Activated naive CD4-positive, alpha-beta T cell treated with anti-CD3 and anti-CD28 coated beads, Interleukin-2, amount 50 U/mL, for 24 hours (primary cell): ENCODE results near the gene GLIS1.
A peak's percentile ranks its signal among the peaks of the same experiment; 100 is the strongest.

Experiments used
- H3K27ac Mint-ChIP-seq: one replicate; pipeline ENCODE4 v1.8.0; 2021; ENCODE audit warnings: mild to moderate bottlenecking, mixed read lengths
- H3K27me3 Mint-ChIP-seq: one replicate; pipeline ENCODE4 v1.8.0; 2021; ENCODE audit warnings: mixed read lengths
- H3K36me3 Mint-ChIP-seq: one replicate; pipeline ENCODE4 v1.8.0; 2021; ENCODE audit warnings: mixed read lengths
- H3K4me1 Mint-ChIP-seq: one replicate; pipeline ENCODE4 v1.8.0; 2021; ENCODE audit warnings: mixed read lengths
- H3K4me3 Mint-ChIP-seq: one replicate; pipeline ENCODE4 v1.8.0; 2021; ENCODE audit warnings: mild to moderate bottlenecking, mixed read lengths
- H3K9me3 Mint-ChIP-seq: one replicate; pipeline ENCODE4 v1.8.0; 2021; ENCODE audit warnings: mixed read lengths

Gene GLIS1

DNA sequence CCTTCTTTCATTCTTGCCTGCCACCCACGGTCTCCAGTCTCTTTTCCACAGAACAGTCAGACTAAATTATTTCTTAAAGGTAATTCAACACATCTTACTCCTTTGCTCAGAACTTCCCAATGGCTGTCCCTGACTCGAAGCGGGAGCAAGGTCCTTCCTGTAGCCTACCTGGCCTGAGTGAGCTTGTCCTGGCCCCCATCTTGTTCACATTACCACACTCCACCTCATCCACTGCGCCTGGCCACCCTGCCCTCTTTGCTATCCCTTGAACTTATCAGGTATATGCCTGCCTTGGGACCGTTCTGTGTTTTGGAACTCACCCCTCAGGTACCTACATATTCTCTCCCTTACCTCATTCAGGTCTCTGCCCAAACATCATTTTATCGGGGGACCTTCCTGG, 13.3 kb upstream of the GLIS1 start:
- Mint-ChIP-seq H3K9me3 (no peaks in the 10 kb centered on the region), H3K27me3 (no peaks in the 10 kb centered on the region), H3K4me3 (no peak overlapping the region), H3K27ac (no peak overlapping the region), H3K4me1 (no peaks in the 10 kb centered on the region), H3K36me3 (peaks cover 1% of the 10 kb centered on the region)

DNA sequence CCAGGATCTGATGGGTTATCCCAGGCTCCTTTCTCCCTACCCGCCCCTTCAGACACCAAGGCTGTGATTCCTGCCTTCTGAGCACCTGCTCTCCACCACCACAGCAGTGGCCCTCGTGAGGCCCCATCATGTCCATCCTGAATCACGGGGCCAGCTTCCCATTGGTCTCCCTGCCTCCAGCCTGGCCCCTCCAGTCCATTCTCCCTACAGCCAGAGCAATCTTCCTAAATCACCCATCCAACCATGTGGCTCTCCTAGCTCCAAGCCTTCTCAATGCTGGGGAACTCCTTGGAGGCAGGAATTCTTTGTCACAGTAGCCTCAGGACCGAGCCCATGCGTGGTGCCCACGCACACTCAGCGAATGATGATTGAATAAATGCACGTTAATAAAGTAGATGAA, 8.9 kb upstream of the GLIS1 start:
- H3K27me3 Mint-ChIP-seq = peaks cover 9% of the 10 kb centered on the region
- H3K4me1 Mint-ChIP-seq = no peaks in the 10 kb centered on the region
- H3K36me3 Mint-ChIP-seq = peaks cover under 1% of the 10 kb centered on the region
- H3K9me3 Mint-ChIP-seq = peaks cover 6% of the 10 kb centered on the region
- no peak overlapping the region for H3K4me3 Mint-ChIP-seq
- no peak overlapping the region for H3K27ac Mint-ChIP-seq

DNA sequence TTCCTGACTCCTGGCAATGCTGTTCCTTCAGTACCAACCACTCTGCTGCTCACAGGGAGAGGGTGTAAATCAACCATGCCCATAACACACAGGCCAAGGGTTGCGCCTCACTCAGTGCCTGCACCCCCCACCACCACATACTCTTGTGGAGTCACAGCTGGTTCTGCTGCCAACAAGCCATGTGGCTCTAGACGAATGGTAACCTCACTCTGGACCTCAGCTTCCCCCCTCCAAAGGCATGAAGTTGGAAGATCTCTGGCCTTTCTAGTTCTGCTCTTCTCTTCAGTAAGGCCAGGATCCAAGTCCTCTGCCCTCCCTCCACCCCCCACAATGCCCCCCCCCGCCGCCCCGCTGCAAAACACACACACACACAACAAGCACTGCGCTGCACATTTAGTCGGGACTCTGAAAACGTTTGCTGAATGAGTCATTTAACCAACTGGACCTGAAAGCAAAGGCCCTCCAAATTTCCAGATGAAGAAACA, 1.7 kb upstream of the GLIS1 start:
- Mint-ChIP-seq H3K27me3 (peaks cover 29% of the 10 kb centered on the region), H3K9me3 (peaks cover 9% of the 10 kb centered on the region), H3K4me1 (no peaks in the 10 kb centered on the region), H3K36me3 (peaks cover 2% of the 10 kb centered on the region), H3K27ac (no peak overlapping the region), H3K4me3 (no peak overlapping the region)

DNA sequence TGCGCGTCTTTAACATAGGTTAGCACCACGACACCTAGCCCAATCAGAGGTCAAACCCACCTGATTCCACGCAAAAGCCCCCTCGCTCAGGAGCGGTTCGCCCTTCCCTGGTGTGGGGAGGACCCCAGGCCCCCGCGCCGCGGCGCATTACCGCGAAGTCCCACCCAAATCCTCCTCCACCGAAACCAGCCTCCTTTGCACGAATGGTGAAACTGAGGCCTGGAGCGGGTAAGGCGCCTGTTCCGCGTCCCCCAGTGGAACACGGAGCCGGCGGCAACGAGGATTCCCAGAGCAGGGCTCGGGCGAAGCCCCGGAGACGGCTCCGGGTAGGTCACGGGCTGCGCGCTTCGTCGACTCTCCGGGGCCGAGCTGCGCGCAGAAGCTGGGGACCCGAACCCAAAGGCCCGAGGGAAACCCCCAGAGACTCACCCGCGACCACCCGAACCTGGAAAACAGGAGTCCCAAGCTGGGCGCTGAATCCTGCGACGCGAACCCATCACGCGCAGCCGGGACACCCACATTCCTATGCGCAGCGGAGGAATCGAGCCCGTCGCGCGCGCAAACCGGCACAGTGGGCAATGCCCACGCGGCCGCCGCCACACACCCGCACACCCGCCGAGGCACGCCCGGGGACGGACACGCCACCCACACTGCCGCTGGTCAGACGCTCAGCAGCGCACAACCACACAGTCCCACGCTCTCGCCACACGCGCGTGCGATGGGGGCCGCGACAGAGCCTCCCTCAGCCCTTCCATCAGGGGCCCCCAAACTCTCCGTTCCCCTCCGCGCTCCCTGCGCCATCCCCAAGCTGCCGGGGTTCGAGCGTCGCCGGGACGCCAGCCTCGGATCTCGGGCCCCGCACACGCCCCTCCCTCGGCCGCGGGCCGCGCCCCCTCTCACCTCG, 507 bp downstream of the GLIS1 start:
- peaks cover 9% of the 10 kb centered on the region for H3K9me3 Mint-ChIP-seq
- no peak overlapping the region for H3K27ac Mint-ChIP-seq
- H3K4me1 Mint-ChIP-seq = no peaks in the 10 kb centered on the region
- H3K4me3 Mint-ChIP-seq = peak overlapping the region; percentile 31
- peaks cover 2% of the 10 kb centered on the region for H3K36me3 Mint-ChIP-seq
- H3K27me3 Mint-ChIP-seq = peaks cover 31% of the 10 kb centered on the region

DNA sequence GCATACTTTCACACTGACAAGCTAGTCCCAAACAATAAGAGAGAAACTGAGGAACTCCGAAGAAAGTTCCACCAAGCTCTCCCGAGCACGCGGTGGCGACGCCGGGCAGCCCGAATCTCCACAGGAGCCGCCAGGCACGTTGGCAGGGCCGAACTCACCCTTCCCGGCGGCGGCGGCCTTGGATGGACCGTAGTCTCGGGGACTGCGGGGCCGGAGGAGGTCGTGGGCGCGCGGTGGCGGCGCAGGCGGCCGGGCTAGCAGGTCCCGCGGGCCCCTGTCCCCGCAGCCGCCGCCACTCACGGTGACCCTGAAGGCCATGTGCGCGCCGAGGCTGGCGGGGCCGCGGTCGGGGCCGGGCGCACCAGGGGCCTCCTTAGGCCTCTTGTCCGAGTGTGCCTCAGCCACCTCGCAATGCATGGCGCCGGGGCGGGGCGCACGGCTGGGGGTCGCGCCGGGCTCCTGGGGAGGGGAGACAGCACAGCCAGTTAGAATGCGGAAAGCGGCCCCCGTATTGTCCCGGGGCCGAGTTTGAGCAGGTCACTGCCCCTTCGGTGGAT, 1.2 kb downstream of the GLIS1 start:
- no peaks in the 10 kb centered on the region for H3K4me1 Mint-ChIP-seq
- H3K9me3 Mint-ChIP-seq = peaks cover 2% of the 10 kb centered on the region
- peaks cover under 1% of the 10 kb centered on the region for H3K36me3 Mint-ChIP-seq
- peak overlapping the region; percentile 15 for H3K4me3 Mint-ChIP-seq
- H3K27ac Mint-ChIP-seq = no peak overlapping the region
- peaks cover 25% of the 10 kb centered on the region for H3K27me3 Mint-ChIP-seq

DNA sequence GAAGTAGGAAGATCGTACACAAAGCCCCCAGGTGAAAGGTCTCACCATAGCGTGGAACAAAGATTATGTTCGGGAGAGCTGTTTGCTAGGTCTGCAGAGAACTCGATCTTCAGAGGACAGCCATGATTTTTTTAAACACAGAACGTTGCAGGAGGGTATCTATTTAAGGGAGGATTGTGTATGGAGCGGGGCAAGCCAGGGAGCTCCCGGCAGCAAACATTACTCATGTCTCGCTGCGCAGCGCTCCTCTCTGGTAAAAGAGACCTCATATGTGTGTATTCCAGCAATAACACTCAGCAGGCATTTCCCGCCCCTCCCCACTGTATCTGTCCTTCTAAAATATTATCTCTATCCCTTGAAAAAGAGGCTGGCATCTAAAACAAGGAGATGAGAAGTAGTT, 2.7 kb downstream of the GLIS1 start:
- Mint-ChIP-seq H3K36me3 (no peaks in the 10 kb centered on the region), H3K27me3 (peaks cover 18% of the 10 kb centered on the region), H3K4me1 (no peaks in the 10 kb centered on the region), H3K4me3 (no peak overlapping the region), H3K27ac (no peak overlapping the region), H3K9me3 (no peaks in the 10 kb centered on the region)

DNA sequence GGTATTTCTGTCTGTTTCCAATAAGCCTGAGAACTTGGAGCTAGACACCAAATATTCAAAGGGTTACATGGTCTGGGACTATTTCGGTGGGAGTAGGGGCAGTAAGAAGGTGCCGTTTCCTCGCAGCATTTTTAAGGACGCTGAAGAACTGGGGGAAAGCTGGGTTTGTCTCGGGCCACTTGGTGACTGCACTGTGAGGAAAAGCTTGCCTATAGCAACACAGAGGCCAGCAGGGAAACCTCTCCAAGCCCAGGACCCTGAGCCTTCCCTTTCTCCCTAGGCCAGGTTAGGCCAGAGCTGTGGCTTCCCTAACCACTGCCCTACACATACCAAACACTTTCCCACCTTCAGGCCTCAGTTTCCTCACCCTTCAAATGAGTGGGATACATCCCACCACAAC, 3.3 kb downstream of the GLIS1 start:
- H3K4me3 Mint-ChIP-seq = no peak overlapping the region
- no peaks in the 10 kb centered on the region for H3K4me1 Mint-ChIP-seq
- H3K27ac Mint-ChIP-seq = no peak overlapping the region
- peaks cover 16% of the 10 kb centered on the region for H3K27me3 Mint-ChIP-seq
- no peaks in the 10 kb centered on the region for H3K36me3 Mint-ChIP-seq
- no peaks in the 10 kb centered on the region for H3K9me3 Mint-ChIP-seq

DNA sequence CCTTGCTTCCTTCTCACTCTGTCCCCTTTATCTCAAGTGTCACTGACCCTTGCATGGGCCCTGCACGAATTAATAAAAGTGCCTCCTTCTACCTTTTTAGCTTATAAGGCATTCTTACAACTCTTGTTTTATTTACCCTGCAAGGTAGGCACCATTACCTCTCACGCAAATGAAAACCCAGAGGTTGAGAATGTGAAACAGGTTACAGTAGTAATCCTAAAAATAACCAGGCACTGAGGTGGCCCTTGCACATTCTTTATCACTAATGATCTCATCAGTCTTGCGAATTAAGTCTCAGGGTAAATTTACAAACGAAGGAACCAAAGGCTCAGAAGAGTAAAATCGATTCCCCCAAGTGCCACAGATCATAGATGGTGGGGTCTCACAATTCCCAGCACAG, 3.7 kb downstream of the GLIS1 start:
- Mint-ChIP-seq H3K27me3 (peaks cover 16% of the 10 kb centered on the region), H3K4me1 (no peaks in the 10 kb centered on the region), H3K4me3 (no peak overlapping the region), H3K36me3 (no peaks in the 10 kb centered on the region), H3K9me3 (no peaks in the 10 kb centered on the region), H3K27ac (no peak overlapping the region)

DNA sequence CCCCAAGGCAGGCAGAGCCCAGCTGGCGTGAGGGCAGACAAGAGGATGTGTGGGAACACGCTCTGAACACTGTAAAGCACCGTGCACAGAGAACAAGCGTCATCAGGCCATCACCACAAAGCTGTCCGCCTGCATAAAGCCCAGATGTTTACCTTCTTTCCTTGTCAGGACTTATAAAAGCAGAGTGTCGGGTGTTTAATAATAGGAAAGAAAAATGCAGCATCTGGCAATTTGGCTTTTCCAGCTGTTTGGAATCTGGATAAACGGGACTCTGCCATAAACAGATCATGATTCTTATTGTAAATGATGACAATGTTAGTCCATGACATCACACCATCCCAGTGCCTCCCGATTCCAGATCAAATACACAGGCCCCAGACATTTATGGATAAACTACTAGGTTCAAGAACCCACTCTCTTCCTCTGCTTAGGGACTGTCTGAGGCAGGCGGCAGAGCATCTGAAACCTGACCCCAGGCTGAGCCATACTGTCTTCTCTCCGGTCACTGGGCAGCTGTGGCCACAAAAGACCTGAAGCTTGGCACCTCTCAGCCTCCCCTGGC, 4.2 kb downstream of the GLIS1 start:
- Mint-ChIP-seq H3K27me3 (peaks cover 16% of the 10 kb centered on the region), H3K36me3 (no peaks in the 10 kb centered on the region), H3K4me1 (no peaks in the 10 kb centered on the region), H3K4me3 (no peak overlapping the region), H3K9me3 (no peaks in the 10 kb centered on the region), H3K27ac (no peak overlapping the region)

DNA sequence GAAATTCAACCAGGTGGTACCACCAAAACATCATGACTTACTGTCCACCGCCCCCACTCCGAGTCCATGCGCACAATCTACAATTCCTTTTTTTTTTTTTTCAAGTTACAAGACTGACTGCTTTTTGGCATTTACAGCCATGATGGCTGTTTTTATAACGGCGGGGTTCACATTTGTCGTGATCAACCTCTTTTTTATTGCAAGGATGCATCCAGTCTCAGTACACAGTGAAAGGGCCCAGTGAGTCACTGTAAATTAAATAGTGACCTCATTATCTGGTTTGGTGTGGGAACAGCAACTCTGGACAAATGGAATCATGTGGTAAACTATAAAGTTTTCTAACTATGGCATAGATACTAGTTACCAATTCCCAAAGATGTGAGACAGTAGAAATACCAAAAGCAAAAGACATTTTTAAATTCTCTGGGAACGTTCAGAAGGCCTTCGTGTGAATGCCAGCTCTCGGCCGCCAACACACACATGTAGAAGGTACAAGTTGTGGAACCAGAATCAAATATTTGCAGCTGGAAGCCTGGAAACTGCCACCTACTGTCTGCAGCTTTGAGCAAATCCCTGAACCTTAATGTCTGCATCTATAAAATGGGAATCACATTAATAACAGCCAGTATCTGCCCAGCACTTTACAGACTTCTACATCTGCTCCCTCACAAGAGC, 4.9 kb downstream of the GLIS1 start:
- Mint-ChIP-seq H3K27me3 (peaks cover 14% of the 10 kb centered on the region), H3K4me1 (no peaks in the 10 kb centered on the region), H3K36me3 (no peaks in the 10 kb centered on the region), H3K4me3 (no peak overlapping the region), H3K27ac (no peak overlapping the region), H3K9me3 (no peaks in the 10 kb centered on the region)

DNA sequence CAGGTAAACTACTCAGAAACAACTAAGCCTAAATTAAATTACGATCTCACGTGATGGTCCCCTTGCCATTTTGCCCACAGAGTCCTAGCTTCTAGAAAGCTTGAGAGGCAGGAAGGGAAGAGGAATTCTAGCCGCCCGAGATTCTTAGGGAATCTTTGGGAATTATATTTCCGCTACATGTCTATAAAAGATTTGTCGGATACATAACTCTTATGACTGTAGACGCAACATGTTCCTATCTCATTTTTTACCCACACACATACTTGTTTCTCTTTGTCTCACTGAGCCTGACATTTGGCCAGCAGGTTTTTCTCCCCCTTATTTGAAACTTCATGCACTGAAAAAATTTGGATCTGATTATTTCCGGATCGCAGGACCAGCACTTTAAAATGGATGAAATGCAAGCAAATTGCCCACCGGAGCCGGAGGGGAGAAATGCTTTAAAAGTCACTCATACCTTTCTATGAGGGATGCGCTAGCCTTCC, 5.5 kb downstream of the GLIS1 start:
- Mint-ChIP-seq H3K9me3 (no peaks in the 10 kb centered on the region), H3K4me3 (no peak overlapping the region), H3K27me3 (peaks cover 14% of the 10 kb centered on the region), H3K36me3 (no peaks in the 10 kb centered on the region), H3K4me1 (no peaks in the 10 kb centered on the region), H3K27ac (no peak overlapping the region)

DNA sequence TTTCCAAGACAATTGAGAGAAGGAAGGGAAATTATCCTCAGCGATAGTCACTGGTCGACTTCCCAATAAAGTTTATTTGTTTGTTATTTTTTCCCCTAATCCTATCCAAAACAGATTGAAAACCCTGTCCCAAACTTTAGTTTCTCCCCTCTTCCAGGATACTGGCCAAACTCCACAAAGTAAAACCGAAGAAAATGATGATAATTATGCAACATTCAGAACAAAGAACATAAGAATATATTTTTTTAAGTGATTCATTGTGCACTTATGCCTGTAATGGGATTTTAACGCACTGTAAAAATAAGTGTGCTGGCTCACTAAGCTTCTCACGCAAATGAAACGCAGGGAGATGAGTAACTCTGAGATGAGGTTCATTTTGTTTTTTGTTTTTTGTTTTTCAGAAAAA, 6.0 kb downstream of the GLIS1 start:
- H3K9me3 Mint-ChIP-seq = no peaks in the 10 kb centered on the region
- no peaks in the 10 kb centered on the region for H3K36me3 Mint-ChIP-seq
- H3K27ac Mint-ChIP-seq = no peak overlapping the region
- H3K27me3 Mint-ChIP-seq = peaks cover 14% of the 10 kb centered on the region
- H3K4me1 Mint-ChIP-seq = no peaks in the 10 kb centered on the region
- H3K4me3 Mint-ChIP-seq = no peak overlapping the region

DNA sequence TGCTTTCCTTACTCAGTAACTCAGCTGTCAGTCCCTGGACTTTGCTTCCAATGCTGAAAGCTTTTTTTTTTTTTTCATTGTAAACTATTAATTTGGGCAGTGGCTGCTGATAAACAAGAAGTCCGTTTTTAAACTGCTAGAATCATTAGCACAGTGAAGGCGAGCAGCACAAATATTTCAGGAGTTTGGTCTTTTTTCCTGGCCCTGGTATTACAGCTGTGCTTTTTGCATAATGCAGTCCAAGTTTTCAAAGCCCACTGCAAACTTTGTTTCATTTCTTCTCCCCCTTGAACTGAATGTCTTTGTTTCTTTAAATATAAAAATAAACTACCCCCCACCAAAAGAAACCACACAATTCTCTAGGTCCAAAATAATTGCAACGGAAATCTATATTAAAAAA, 6.6 kb downstream of the GLIS1 start:
- H3K36me3 Mint-ChIP-seq = no peaks in the 10 kb centered on the region
- H3K27ac Mint-ChIP-seq = no peak overlapping the region
- H3K9me3 Mint-ChIP-seq = no peaks in the 10 kb centered on the region
- H3K4me1 Mint-ChIP-seq = no peaks in the 10 kb centered on the region
- H3K27me3 Mint-ChIP-seq = peaks cover 14% of the 10 kb centered on the region
- H3K4me3 Mint-ChIP-seq = no peak overlapping the region

DNA sequence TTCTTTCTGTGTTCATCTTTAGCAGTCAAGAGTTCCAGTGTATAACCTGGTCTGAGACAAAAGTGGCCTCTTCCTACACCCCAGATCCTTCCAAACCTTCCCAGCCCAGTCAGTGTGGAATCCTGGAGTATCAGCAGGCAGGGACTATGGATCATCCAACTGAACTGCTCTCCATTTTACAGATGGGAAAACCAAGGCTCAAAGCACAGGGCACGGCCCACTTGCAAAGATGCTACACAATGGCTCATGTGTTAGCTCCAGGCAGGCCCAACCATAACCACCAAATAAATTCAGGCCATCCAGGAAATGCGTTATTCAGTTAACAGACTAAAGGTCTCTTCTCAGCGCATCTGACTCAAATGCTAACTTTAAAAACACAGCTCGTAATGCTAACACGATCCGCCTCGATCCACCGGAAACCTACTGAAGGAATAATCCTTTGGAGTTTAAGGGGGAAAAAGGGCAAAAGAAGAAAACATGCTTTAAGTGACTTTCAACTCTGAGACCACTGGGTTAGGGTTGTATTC, 7.1 kb downstream of the GLIS1 start:
- no peaks in the 10 kb centered on the region for H3K9me3 Mint-ChIP-seq
- peaks cover 13% of the 10 kb centered on the region for H3K27me3 Mint-ChIP-seq
- H3K4me3 Mint-ChIP-seq = no peak overlapping the region
- H3K36me3 Mint-ChIP-seq = no peaks in the 10 kb centered on the region
- H3K27ac Mint-ChIP-seq = no peak overlapping the region
- H3K4me1 Mint-ChIP-seq = no peaks in the 10 kb centered on the region

DNA sequence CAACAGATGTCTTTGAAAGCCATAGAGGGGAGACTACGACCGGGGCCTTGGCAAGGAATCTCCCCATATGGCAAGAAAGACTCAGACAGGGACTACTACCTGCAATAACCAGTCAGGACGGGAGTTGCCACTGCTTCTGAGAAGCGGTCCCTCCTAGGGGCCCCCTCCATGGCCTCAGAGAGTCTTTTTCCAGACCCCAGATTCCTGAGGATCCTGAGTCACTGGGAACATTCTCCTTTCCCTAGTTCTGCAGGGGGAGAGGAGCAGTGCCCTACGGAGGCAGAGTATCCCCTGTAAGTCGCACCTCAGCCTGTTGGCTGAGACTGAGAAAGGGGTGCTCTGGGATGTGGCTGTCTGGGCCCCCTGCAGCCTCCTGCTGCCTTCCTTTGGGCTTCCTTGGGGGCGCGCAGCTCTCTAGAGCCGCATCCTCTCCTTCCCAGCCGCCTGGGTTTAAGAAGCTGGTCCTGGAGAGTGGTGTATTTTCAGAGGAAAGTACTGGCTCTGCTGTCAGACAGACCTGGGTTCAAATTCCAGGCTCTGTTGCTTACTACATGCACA, 7.8 kb downstream of the GLIS1 start:
- Mint-ChIP-seq H3K36me3 (no peaks in the 10 kb centered on the region), H3K27ac (no peak overlapping the region), H3K9me3 (no peaks in the 10 kb centered on the region), H3K4me3 (no peak overlapping the region), H3K27me3 (peaks cover 9% of the 10 kb centered on the region), H3K4me1 (no peaks in the 10 kb centered on the region)
